ENCODE results near the gene IL31.
A peak's percentile ranks its signal among the peaks of the same experiment; 100 is the strongest.

Gene IL31

DNA sequence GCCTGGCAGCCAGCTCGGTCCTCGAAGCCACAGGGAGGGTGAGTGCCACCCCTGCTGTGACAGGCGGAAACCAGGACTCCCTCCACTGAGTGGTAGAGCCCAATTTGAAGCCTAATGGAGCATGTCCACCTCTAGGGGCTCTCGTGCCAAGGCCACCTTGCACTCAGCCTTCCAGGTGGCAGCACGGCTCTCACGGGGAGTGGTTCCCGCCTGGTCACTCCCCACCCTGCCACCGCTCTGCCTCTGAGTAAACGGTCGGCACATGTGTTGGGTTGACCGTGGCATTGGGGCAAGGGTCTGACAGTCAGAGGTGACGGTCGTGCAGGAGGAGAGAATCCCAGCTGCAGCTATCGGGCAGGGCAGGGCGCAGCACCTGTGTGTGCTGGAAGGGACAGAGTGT lies 34.8 kb downstream of the IL31 start:
- no peak overlapping the region for H3K27ac ChIP-seq
- no peak for DNase-seq
- no peak overlapping the region for H3K4me3 ChIP-seq (ENCODE audit: low read depth, low read length)
- peaks cover 8% of the 10 kb centered on the region; the same call in 1 of the 2 replicates for H3K36me3 ChIP-seq
- peaks cover 9% of the 10 kb centered on the region for H3K9me3 ChIP-seq (ENCODE audit: severe bottlenecking)
- H3K27me3 ChIP-seq (ENCODE audit: insufficient read depth, low read depth, severe bottlenecking) = no peaks in the 10 kb centered on the region
- TF ChIP-seq, protein P1, sequence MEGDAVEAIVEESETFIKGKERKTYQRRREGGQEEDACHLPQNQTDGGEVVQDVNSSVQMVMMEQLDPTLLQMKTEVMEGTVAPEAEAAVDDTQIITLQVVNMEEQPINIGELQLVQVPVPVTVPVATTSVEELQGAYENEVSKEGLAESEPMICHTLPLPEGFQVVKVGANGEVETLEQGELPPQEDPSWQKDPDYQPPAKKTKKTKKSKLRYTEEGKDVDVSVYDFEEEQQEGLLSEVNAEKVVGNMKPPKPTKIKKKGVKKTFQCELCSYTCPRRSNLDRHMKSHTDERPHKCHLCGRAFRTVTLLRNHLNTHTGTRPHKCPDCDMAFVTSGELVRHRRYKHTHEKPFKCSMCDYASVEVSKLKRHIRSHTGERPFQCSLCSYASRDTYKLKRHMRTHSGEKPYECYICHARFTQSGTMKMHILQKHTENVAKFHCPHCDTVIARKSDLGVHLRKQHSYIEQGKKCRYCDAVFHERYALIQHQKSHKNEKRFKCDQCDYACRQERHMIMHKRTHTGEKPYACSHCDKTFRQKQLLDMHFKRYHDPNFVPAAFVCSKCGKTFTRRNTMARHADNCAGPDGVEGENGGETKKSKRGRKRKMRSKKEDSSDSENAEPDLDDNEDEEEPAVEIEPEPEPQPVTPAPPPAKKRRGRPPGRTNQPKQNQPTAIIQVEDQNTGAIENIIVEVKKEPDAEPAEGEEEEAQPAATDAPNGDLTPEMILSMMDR (IDR thresholded peaks at IDR 0.05; ENCODE audit: low read depth, low read length) = no peak

DNA sequence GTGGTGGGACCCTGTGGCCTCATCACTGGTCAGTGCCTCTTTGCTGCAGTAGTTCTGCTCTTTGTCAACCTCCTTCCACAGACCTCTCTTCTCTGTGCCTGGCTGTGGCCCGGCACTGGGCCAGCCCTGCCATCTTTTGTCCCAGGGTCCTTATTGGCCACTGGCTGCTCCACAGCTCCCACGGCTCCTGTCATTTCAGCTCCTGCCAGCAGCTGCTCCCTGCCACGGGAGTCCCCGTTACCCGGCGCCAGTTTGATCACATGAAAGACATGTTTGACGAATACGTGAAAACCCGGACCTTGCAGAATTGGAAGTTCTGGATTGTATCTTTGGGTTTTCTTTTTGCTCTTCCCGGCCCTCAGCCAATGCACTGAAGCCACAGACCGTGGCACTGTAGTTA lies 35.4 kb downstream of the IL31 start:
- H3K36me3 ChIP-seq = peaks cover 8% of the 10 kb centered on the region; the same call in 1 of the 2 replicates
- TF ChIP-seq, protein P1 (IDR thresholded peaks at IDR 0.05; ENCODE audit: low read depth, low read length) = no peak
- peaks cover 9% of the 10 kb centered on the region for H3K9me3 ChIP-seq (ENCODE audit: severe bottlenecking)
- H3K27ac ChIP-seq = no peak overlapping the region
- no peak for DNase-seq
- no peak overlapping the region for H3K4me3 ChIP-seq (ENCODE audit: low read depth, low read length)
- no peaks in the 10 kb centered on the region for H3K27me3 ChIP-seq (ENCODE audit: insufficient read depth, low read depth, severe bottlenecking)

DNA sequence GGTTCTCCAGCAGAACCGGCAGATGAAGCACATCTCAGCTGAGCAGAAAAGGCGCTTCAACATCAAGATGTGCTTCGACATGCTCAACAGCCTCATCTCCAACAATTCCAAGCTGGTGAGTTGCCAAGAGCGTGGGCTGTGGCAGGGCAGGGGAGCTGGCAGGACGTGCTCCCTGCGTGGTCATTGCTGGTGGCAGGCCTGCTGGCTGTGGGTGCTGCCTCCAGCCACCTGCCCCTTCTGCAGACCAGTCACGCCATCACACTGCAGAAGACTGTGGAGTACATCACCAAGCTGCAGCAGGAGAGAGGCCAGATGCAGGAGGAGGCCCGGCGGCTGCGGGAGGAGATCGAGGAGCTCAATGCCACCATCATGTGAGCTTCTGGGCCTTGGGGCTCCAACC lies 35.8 kb downstream of the IL31 start:
- peaks cover 8% of the 10 kb centered on the region; the same call in 1 of the 2 replicates for H3K36me3 ChIP-seq

DNA sequence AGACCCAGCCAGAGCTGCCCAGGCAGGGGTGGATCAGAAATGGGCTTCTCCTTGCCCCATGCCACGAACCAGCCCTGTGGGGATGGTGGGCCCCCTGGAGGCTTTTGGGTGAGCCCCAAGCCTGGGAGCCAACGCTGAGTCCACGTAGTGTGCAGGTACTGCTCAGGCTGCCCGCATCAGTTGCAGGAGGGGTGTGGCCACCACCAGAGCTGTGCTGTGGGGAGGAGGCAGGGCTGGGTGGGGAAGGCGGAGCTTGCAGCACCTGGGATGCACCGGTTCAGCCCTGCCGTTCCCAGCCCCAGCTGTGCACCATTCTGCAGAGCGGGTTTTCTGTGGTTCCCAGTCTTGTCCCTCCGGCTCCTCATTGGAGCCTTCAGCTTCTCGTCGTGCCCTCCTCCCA lies 36.3 kb downstream of the IL31 start:
- DNase-seq = peak; percentile 55

More for the DNA sequence above, 35.8 kb downstream of the IL31 start:
- Histone ChIP-seq H3K9me3 (ENCODE audit: severe bottlenecking) (peaks cover 9% of the 10 kb centered on the region), H3K4me3 (ENCODE audit: low read depth, low read length) (no peak overlapping the region), H3K27me3 (ENCODE audit: insufficient read depth, low read depth, severe bottlenecking) (no peaks in the 10 kb centered on the region), H3K27ac (no peak overlapping the region)
- DNase-seq = no peak
- TF ChIP-seq, protein P1 (IDR thresholded peaks at IDR 0.05; ENCODE audit: low read depth, low read length) = no peak

DNA sequence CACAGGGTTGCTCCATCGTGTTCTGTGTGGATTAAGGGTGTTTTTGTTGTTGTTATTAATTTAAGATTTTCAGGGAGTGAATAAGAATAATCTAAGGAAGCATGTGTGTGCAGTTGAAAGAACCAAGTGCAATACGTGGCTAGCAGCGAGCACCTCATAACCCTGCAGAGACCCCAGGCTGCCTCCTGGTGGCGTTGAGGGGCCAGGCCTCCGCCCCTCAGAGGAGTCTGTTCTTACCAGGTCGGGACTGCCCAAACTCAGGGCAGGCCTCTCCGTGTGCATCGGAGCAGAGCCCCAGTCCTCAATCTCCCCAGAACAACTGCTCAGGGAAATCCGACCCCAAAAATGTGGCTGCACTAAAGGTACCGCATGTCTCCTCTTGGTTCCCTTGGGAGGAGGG lies 36.8 kb downstream of the IL31 start:
- peaks cover under 1% of the 10 kb centered on the region for H3K9me3 ChIP-seq (ENCODE audit: severe bottlenecking)
- no peak overlapping the region for H3K4me3 ChIP-seq (ENCODE audit: low read depth, low read length)
- H3K36me3 ChIP-seq = peaks cover 5% of the 10 kb centered on the region; the same call in 1 of the 2 replicates
- DNase-seq = peak; percentile 51
- H3K27me3 ChIP-seq (ENCODE audit: insufficient read depth, low read depth, severe bottlenecking) = no peaks in the 10 kb centered on the region
- no peak overlapping the region for H3K27ac ChIP-seq
- TF ChIP-seq, protein P1 (IDR thresholded peaks at IDR 0.05; ENCODE audit: low read depth, low read length) = peak; percentile 73

More for the DNA sequence above, 36.3 kb downstream of the IL31 start:
- TF ChIP-seq, protein P1 (IDR thresholded peaks at IDR 0.05; ENCODE audit: low read depth, low read length) = no peak
- Histone ChIP-seq H3K4me3 (ENCODE audit: low read depth, low read length) (no peak overlapping the region), H3K36me3 (peaks cover 8% of the 10 kb centered on the region; the same call in 1 of the 2 replicates), H3K27me3 (ENCODE audit: insufficient read depth, low read depth, severe bottlenecking) (no peaks in the 10 kb centered on the region), H3K9me3 (ENCODE audit: severe bottlenecking) (peaks cover 5% of the 10 kb centered on the region), H3K27ac (no peak overlapping the region)

DNA sequence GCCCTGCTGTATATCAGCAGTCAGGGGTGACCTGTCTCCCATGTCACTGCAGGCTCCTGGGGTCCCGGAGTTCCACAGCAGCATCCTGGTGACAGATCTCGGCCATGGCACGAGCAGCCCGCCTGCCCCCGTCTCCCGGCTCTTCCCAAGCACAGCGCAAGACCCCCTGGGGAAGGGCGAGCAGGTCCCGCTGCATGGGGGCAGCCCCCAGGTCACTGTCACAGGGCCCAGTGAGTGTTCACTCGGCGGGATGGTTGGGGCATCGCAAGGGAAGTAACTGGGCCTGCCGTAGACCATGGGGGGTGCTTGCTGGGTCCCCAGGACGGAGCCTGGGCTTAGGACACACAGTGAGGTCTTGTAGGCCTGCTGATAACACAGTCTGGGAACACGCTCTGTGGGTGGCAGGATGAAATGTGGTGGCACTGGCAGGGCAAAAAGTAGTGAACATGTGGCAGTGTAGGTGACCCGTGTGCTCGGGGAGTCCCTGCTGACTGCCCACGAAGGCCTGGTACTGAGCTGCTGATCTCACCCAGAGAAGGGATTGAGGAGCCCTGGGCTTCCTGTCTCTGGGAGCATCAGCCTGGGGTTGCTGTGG lies 38.5 kb downstream of the IL31 start:
- H3K4me3 ChIP-seq (ENCODE audit: low read depth, low read length) = no peak overlapping the region
- H3K9me3 ChIP-seq (ENCODE audit: severe bottlenecking) = no peaks in the 10 kb centered on the region
- TF ChIP-seq, protein P1 (IDR thresholded peaks at IDR 0.05; ENCODE audit: low read depth, low read length) = no peak
- H3K36me3 ChIP-seq = no peaks in the 10 kb centered on the region
- no peak overlapping the region for H3K27ac ChIP-seq
- DNase-seq = no peak
- H3K27me3 ChIP-seq (ENCODE audit: insufficient read depth, low read depth, severe bottlenecking) = no peaks in the 10 kb centered on the region

Measured in WERI-Rb-1 (cell line).